ENCODE results near the gene FOXO4.

GRCh38 chrX:71118032-71118984 is 22.7 kb downstream of the FOXO4 start, which contains the start of gene MED12:
- TF ChIP-seq CTCF (IDR thresholded peaks at IDR 0.05): no peak
- peak; percentile 44 to 52 for TF ChIP-seq POLR2AphosphoS5 (IDR thresholded peaks at IDR 0.05)

Data from esophagus muscularis mucosa (tissue), 3 donors.